HCT116 (cell line): ENCODE measurements around the gene DCAF6. TPM values are rescaled to one million over a fixed set of nuclear protein-coding genes. Genes with fewer than 3 reads are reported as not detected.

Source experiments
- ATAC-seq: fragments of 200-7000 bp; cut with Tn5 transposase; 2 replicates; pipeline ENCODE4 v1.9.1; 2020; ENCODE audit warnings: mild to moderate bottlenecking, moderate library complexity
- BruUV-seq: library from RNA; stranded (reverse); fragments of 400-500 nt; replicated peaks from 2 replicates; lab custom pipeline; 2021; lab: Mats Ljungman, UMichigan
- CTCF ChIA-PET: fragments of 300-600 bp; sonication (Branson Sonifier 250); formaldehyde crosslinking; loops from one replicate; lab custom pipeline; 2021; ENCODE audit warnings: antibody characterized with exemption; lab: Charles Lee
- POLR2A ChIA-PET: fragments of 300-600, 350-600 bp; sonication (Branson Sonifier 250); formaldehyde crosslinking; loops from one replicate; lab custom pipeline; 2021; ENCODE audit warnings: antibody characterized with exemption; lab: Charles Lee
- RAD21 ChIA-PET, 2 experiments: fragments of 300-600 bp; sonication (Branson Sonifier 250); formaldehyde crosslinking; loops; one replicate each; lab custom pipeline; 2023; ENCODE audit warnings: low total read pairs in 2 of 2; ENCODE audit not compliant: uncharacterized antibody in 2 of 2, unreplicated experiment in 2 of 2, low non-redundant PET in 1 of 2; lab: Charles Lee
- DNase-seq: peaks from one replicate; pipeline ENCODE4 v3.0.0-alpha.2; 2010; ENCODE audit warnings: low read depth, low spot score
- H2AFZ ChIP-seq: fragments of 200-600 bp; shearing (Covaris generic), sonication (generic); 2 replicates; pipeline ENCODE4 v1.6.1; 2017; ENCODE audit warnings: low read depth, mixed run types, mixed read lengths, antibody characterized with exemption, low read length; ENCODE audit not compliant: poor library complexity, severe bottlenecking
- H3K27ac ChIP-seq: 2 replicates; pipeline ENCODE4 v1.5.1; 2012; ENCODE audit warnings: low read depth, low read length
- H3K27me3 ChIP-seq: fragments of 200-600 bp; sonication (generic); 2 replicates; pipeline ENCODE4 v1.6.1; 2016; ENCODE audit warnings: mixed run types, low read length, mixed read lengths; ENCODE audit not compliant: insufficient read depth
- H3K36me3 ChIP-seq, 2 experiments: fragments of 200-500 bp in 1 of 2; fragments of 200-600 bp in 1 of 2; sonication (Bioruptor generic) in 1 of 2; sonication (generic) in 1 of 2; 2 replicates each; pipeline versions ENCODE4 v1.5.1 to v1.6.1; 2014 to 2016; ENCODE audit warnings: low read length in 2 of 2, inconsistent platforms in 1 of 2, mixed read lengths in 1 of 2, mixed run types in 1 of 2; ENCODE audit not compliant: insufficient read depth in 2 of 2, control insufficient read depth in 1 of 2
- H3K4me1 ChIP-seq, 2 experiments: fragments of 200-600 bp in 1 of 2; sonication (generic) in 1 of 2; 2 replicates each; pipeline versions ENCODE4 v1.5.1 to v1.6.1; 2012 to 2017; ENCODE audit warnings: low read length in 2 of 2, inconsistent platforms in 1 of 2, mild to moderate bottlenecking in 1 of 2, mixed read lengths in 1 of 2, mixed run types in 1 of 2, moderate library complexity in 1 of 2; ENCODE audit not compliant: insufficient read depth in 2 of 2, control insufficient read depth in 1 of 2
- H3K4me2 ChIP-seq: fragments of 200-600 bp; sonication (generic); 2 replicates; pipeline ENCODE4 v1.6.1; 2017; ENCODE audit warnings: mixed run types, low read length, mixed read lengths
- H3K4me3 ChIP-seq, 2 experiments: fragments of 200-600 bp in 1 of 2; sonication (generic) in 1 of 2; replicated peaks in 1 of 2; 2 replicates each; pipeline ENCODE4 v1.5.1; 2011 to 2016; ENCODE audit warnings: low read length in 2 of 2, control low read depth in 1 of 2, low read depth in 1 of 2, mild to moderate bottlenecking in 1 of 2, mixed read lengths in 1 of 2, mixed run types in 1 of 2
- H3K79me2 ChIP-seq: fragments of 200-600 bp; sonication (generic); 2 replicates; pipeline ENCODE4 v1.6.1; 2017; ENCODE audit warnings: mild to moderate bottlenecking, mixed run types, low read length, moderate library complexity, mixed read lengths; ENCODE audit not compliant: insufficient read depth
- H3K9ac ChIP-seq: fragments of 200-600 bp; sonication (generic); 2 replicates; pipeline ENCODE4 v1.6.1; 2016; ENCODE audit warnings: low read length, mixed read lengths
- H3K9me2 ChIP-seq: fragments of 200-600 bp; sonication (generic), shearing (Covaris generic); 2 replicates; pipeline ENCODE4 v1.6.1; 2017; ENCODE audit warnings: mixed run types, mild to moderate bottlenecking, moderate library complexity; ENCODE audit not compliant: insufficient read depth
- H3K9me3 ChIP-seq, 2 experiments: fragments of 200-500 bp in 1 of 2; fragments of 200-600 bp in 1 of 2; sonication (Bioruptor generic) in 1 of 2; sonication (generic) in 1 of 2; 2 replicates each; pipeline ENCODE4 v1.6.1; 2014 to 2017; ENCODE audit warnings: low read length in 2 of 2, mixed read lengths in 2 of 2, inconsistent platforms in 1 of 2, low read depth in 1 of 2, mild to moderate bottlenecking in 1 of 2, mixed run types in 1 of 2, moderate library complexity in 1 of 2; ENCODE audit not compliant: control insufficient read depth in 1 of 2, insufficient read depth in 1 of 2
- H4K20me1 ChIP-seq: fragments of 200-600 bp; sonication (generic), shearing (Covaris generic); 2 replicates; pipeline ENCODE4 v1.6.1; 2017; ENCODE audit warnings: mixed run types, mild to moderate bottlenecking, moderate library complexity; ENCODE audit not compliant: insufficient read depth
- ATF3 ChIP-seq: IDR thresholded peaks from 2 replicates; pipeline ENCODE4 v1.6.1; 2012
- CEBPB ChIP-seq: IDR thresholded peaks from 2 replicates; pipeline ENCODE4 v1.6.1; 2012; ENCODE audit warnings: low read depth
- EGR1 ChIP-seq: IDR thresholded peaks from 2 replicates; pipeline ENCODE4 v1.6.1; 2012; ENCODE audit warnings: low read depth
- ELF1 ChIP-seq: IDR thresholded peaks from 2 replicates; pipeline ENCODE4 v1.6.1; 2012; ENCODE audit warnings: low read depth, borderline replicate concordance
- EZH2 ChIP-seq: fragments of 200-600 bp; sonication (generic); IDR thresholded peaks from 2 replicates; pipeline ENCODE4 v1.6.1; 2017; ENCODE audit warnings: antibody characterized with exemption, mixed run types
- EZH2phosphoT487 ChIP-seq: fragments of 200-600 bp; IDR thresholded peaks from 2 replicates; pipeline ENCODE4 v1.6.1; 2018; ENCODE audit warnings: antibody characterized with exemption, borderline replicate concordance
- JUND ChIP-seq: IDR thresholded peaks from 2 replicates; pipeline ENCODE4 v1.6.1; 2012
- POLR2AphosphoS5 ChIP-seq: IDR thresholded peaks from 2 replicates; pipeline ENCODE4 v1.6.1; 2011; ENCODE audit warnings: mild to moderate bottlenecking, low read depth, low read length, moderate library complexity
- RAD21 ChIP-seq: IDR thresholded peaks from 2 replicates; pipeline ENCODE4 v1.6.1; 2012; ENCODE audit warnings: low read depth, mild to moderate bottlenecking
- SIN3A ChIP-seq: IDR thresholded peaks from 2 replicates; pipeline ENCODE4 v1.6.1; 2012; ENCODE audit warnings: low read depth
- SP1 ChIP-seq: IDR thresholded peaks from 2 replicates; pipeline ENCODE4 v1.6.1; 2012; ENCODE audit warnings: low read depth
- SRF ChIP-seq: IDR thresholded peaks from 2 replicates; pipeline ENCODE4 v1.6.1; 2012; ENCODE audit warnings: low read depth
- YY1 ChIP-seq: IDR thresholded peaks from 2 replicates; pipeline ENCODE4 v1.6.1; 2011; ENCODE audit warnings: low read length, low read depth, moderate library complexity, mild to moderate bottlenecking; ENCODE audit not compliant: insufficient replicate concordance; ENCODE audit errors: extremely low read depth
- ZFX ChIP-seq: fragments of 450-650 bp; IDR thresholded peaks from 2 replicates; pipeline ENCODE4 v1.6.1; 2017
- intact Hi-C: fragments of 100-400 bp; cut with micrococcal nuclease; formaldehyde crosslinking; loops from 2 replicates; pipeline ENCODE4 v1.10.0; 2022
- total RNA-seq: library from RNA; stranded (reverse); gene quantifications from one replicate; pipeline ENCODE4 v1.2.1, GENCODE V29; 2021; ENCODE audit not compliant: unreplicated experiment
- TF ChIP-seq, protein P1 (sequence below): IDR thresholded peaks from 2 replicates; pipeline ENCODE4 v1.6.1; 2011; ENCODE audit warnings: mild to moderate bottlenecking, low read length, moderate library complexity; ENCODE audit not compliant: insufficient replicate concordance; ENCODE audit errors: extremely low read depth
- TF ChIP-seq, protein P2 (sequence below), 3 experiments: fragments of 200-600 bp in 1 of 3; sonication (generic) in 1 of 3; IDR thresholded peaks in 2 of 3; conservative IDR thresholded peaks in 1 of 3; 2 replicates each; pipeline ENCODE4 v1.5.1; 2012 to 2017; ENCODE audit warnings: low read depth in 2 of 3, low read length in 2 of 3, antibody characterized with exemption in 1 of 3, borderline replicate concordance in 1 of 3, control low read depth in 1 of 3, mild to moderate bottlenecking in 1 of 3, mixed read lengths in 1 of 3, mixed run types in 1 of 3, moderate library complexity in 1 of 3; ENCODE audit not compliant: insufficient read depth in 1 of 3
- TF ChIP-seq, protein P3 (sequence below): IDR thresholded peaks from 2 replicates; pipeline ENCODE4 v1.6.1; 2012; ENCODE audit warnings: low read depth

The DCAF6 gene
- total RNA-seq, 1 experiment from 2014 or later, result 34.2 TPM

DNA sequence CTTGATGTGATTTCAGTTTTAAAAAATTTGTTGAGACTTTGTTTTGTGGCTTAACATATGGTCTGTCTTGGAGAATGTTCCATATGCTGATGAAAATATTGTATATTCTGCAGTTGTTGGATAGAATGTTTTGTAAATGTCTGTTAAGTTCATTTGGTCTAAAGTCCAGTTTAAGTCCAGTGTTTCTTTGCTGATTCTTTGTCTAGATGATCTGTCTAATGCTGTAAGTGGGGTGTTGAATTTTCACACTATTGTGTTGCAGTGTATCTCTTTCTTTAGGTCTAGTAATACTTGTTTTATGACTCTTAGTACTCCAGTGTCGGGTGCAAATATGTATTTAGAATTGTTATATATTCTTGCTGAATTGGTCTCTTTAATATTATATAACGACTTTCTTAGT, 11.2 kb downstream of the DCAF6 start:
- peaks cover 7% of the 10 kb centered on the region; the same call in 1 of the 2 replicates for H4K20me1 ChIP-seq

More for the DNA sequence above, 11.2 kb downstream of the DCAF6 start:
- TF ChIP-seq CEBPB (no peak), ATF3 (no peak), RAD21 (no peak), JUND (no peak), SP1 (no peak), SRF (no peak), POLR2AphosphoS5 (no peak), EZH2phosphoT487 (no peak), ZFX (no peak), ELF1 (no peak), EGR1 (no peak), SIN3A (no peak), YY1 (no peak), EZH2 (no peak)
- TF ChIP-seq, protein P1, sequence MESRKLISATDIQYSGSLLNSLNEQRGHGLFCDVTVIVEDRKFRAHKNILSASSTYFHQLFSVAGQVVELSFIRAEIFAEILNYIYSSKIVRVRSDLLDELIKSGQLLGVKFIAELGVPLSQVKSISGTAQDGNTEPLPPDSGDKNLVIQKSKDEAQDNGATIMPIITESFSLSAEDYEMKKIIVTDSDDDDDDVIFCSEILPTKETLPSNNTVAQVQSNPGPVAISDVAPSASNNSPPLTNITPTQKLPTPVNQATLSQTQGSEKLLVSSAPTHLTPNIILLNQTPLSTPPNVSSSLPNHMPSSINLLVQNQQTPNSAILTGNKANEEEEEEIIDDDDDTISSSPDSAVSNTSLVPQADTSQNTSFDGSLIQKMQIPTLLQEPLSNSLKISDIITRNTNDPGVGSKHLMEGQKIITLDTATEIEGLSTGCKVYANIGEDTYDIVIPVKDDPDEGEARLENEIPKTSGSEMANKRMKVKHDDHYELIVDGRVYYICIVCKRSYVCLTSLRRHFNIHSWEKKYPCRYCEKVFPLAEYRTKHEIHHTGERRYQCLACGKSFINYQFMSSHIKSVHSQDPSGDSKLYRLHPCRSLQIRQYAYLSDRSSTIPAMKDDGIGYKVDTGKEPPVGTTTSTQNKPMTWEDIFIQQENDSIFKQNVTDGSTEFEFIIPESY, result no peak
- TF ChIP-seq, protein P2, sequence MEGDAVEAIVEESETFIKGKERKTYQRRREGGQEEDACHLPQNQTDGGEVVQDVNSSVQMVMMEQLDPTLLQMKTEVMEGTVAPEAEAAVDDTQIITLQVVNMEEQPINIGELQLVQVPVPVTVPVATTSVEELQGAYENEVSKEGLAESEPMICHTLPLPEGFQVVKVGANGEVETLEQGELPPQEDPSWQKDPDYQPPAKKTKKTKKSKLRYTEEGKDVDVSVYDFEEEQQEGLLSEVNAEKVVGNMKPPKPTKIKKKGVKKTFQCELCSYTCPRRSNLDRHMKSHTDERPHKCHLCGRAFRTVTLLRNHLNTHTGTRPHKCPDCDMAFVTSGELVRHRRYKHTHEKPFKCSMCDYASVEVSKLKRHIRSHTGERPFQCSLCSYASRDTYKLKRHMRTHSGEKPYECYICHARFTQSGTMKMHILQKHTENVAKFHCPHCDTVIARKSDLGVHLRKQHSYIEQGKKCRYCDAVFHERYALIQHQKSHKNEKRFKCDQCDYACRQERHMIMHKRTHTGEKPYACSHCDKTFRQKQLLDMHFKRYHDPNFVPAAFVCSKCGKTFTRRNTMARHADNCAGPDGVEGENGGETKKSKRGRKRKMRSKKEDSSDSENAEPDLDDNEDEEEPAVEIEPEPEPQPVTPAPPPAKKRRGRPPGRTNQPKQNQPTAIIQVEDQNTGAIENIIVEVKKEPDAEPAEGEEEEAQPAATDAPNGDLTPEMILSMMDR (IDR thresholded peaks at IDR 0.05 in 2 of 3, conservative IDR thresholded peaks at IDR 0.05 in 1 of 3; ENCODE audit: borderline replicate concordance in 1 of 3, insufficient read depth in 1 of 3, low read depth in 2 of 3, low read length in 2 of 3), result no peak
- TF ChIP-seq, protein P3, sequence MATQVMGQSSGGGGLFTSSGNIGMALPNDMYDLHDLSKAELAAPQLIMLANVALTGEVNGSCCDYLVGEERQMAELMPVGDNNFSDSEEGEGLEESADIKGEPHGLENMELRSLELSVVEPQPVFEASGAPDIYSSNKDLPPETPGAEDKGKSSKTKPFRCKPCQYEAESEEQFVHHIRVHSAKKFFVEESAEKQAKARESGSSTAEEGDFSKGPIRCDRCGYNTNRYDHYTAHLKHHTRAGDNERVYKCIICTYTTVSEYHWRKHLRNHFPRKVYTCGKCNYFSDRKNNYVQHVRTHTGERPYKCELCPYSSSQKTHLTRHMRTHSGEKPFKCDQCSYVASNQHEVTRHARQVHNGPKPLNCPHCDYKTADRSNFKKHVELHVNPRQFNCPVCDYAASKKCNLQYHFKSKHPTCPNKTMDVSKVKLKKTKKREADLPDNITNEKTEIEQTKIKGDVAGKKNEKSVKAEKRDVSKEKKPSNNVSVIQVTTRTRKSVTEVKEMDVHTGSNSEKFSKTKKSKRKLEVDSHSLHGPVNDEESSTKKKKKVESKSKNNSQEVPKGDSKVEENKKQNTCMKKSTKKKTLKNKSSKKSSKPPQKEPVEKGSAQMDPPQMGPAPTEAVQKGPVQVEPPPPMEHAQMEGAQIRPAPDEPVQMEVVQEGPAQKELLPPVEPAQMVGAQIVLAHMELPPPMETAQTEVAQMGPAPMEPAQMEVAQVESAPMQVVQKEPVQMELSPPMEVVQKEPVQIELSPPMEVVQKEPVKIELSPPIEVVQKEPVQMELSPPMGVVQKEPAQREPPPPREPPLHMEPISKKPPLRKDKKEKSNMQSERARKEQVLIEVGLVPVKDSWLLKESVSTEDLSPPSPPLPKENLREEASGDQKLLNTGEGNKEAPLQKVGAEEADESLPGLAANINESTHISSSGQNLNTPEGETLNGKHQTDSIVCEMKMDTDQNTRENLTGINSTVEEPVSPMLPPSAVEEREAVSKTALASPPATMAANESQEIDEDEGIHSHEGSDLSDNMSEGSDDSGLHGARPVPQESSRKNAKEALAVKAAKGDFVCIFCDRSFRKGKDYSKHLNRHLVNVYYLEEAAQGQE, result no peak
- Histone ChIP-seq H3K9me2 (no peaks in the 10 kb centered on the region), H3K9ac (no peak overlapping the region), H2AFZ (no peak overlapping the region), H3K27me3 (no peaks in the 10 kb centered on the region), H3K36me3 (no peaks in the 10 kb centered on the region), H3K4me2 (no peak overlapping the region), H3K9me3 (no peaks in the 10 kb centered on the region), H3K4me1 (peaks cover 0 to 7% of the 10 kb centered on the region in 2 experiments; a peak in 3 of 4 replicates), H3K4me3 (no peak overlapping the region), H3K27ac (no peak overlapping the region), H3K79me2 (peaks cover 69% of the 10 kb centered on the region)
- intact Hi-C loops, result no loop called here
- CTCF ChIA-PET, result no interaction called here
- no TSS peak for BruUV-seq
- ATAC-seq (no peak), DNase-seq (no peak)
- RAD21 ChIA-PET, result no interaction called here
- POLR2A ChIA-PET, result interaction anchor here (1.3 kb wide), 1 partner anchor 11 kb away, joined by 3 read pairs; the partner anchor contains the start of gene DCAF6
